Upper lobe of right lung (tissue), 1 donor: ENCODE measurements around the gene RTL5. TPM values are rescaled to one million over a fixed set of nuclear protein-coding genes. Genes with fewer than 3 reads are reported as not detected.

Experiments
- ATAC-seq: fragments of 200-7000 bp; cut with Tn5 transposase; one replicate; pipeline ENCODE4 v1.9.1; 2020; ENCODE audit warnings: mild to moderate bottlenecking, moderate library complexity
- DNase-seq: peaks from one replicate; pipeline ENCODE4 v3.0.0-alpha.2; 2020
- H3K27ac ChIP-seq: fragments of 200-600 bp; one replicate; pipeline ENCODE4 v1.8.0; 2022
- H3K27me3 ChIP-seq: fragments of 200-600 bp; one replicate; pipeline ENCODE4 v1.8.0; 2022; ENCODE audit warnings: mild to moderate bottlenecking
- H3K36me3 ChIP-seq: fragments of 200-600 bp; one replicate; pipeline ENCODE4 v1.8.0; 2022
- H3K4me1 ChIP-seq: fragments of 200-600 bp; one replicate; pipeline ENCODE4 v1.8.0; 2022
- H3K4me3 ChIP-seq: fragments of 200-600 bp; one replicate; pipeline ENCODE4 v1.8.0; 2022; ENCODE audit warnings: mild to moderate bottlenecking
- H3K9me3 ChIP-seq: fragments of 200-600 bp; one replicate; pipeline ENCODE4 v1.8.0; 2022
- CTCF ChIP-seq: fragments of 200-600 bp; IDR thresholded peaks from one replicate; pipeline ENCODE4 v1.8.0; 2022; ENCODE audit warnings: antibody characterized with exemption
- intact Hi-C: fragments of 100-400 bp; cut with DNase I; formaldehyde crosslinking; loops from one replicate; pipeline ENCODE4 v1.11.0; 2022
- total RNA-seq: library from RNA; stranded (reverse); fragmentation: NEBNext Ultra II Directional; extraction: Animal tissue kit (Norgen Biotek cat#: 25700); gene quantifications from one replicate; pipeline ENCODE4 v1.2.1, GENCODE V29; 2021
- donor health status: DM: no; HTN: yes; CAD: no; lungs with severe emphysema.

RTL5 gene
- total RNA-seq, 1 donor from 2014 or later, result 9.2 TPM

GRCh38 chrX:72132456-72132855 lies 741 bp upstream of the RTL5 start:
- H3K27ac ChIP-seq, result peak overlapping the region; percentile 30

GRCh38 chrX:72130762-72131250 lies 909 bp downstream of the RTL5 start:
- DNase-seq (no peak), ATAC-seq (no peak)
- Histone ChIP-seq H3K4me1 (peaks cover 7% of the 10 kb centered on the region), H3K9me3 (no peaks in the 10 kb centered on the region), H3K36me3 (no peaks in the 10 kb centered on the region), H3K4me3 (peak overlapping the region; percentile 56), H3K27ac (peak overlapping the region; percentile 30), H3K27me3 (no peaks in the 10 kb centered on the region)
- no peak for TF ChIP-seq CTCF
- intact Hi-C loops, result loop anchor here (10.0 kb wide), 1 partner anchor 126 kb away; no protein-coding TSS in a partner anchor

More at GRCh38 chrX:72132456-72132855, 741 bp upstream of the RTL5 start:
- intact Hi-C loops, result loop anchor here (10.0 kb wide), 1 partner anchor 128 kb away; no protein-coding TSS in a partner anchor
- H3K27me3 ChIP-seq, result no peaks in the 10 kb centered on the region
- H3K36me3 ChIP-seq, result no peaks in the 10 kb centered on the region
- ATAC-seq (no peak), DNase-seq (no peak)
- H3K9me3 ChIP-seq, result no peaks in the 10 kb centered on the region
- peak overlapping the region; percentile 56 for H3K4me3 ChIP-seq
- no peak for TF ChIP-seq CTCF
- no peaks in the 10 kb centered on the region for H3K4me1 ChIP-seq

DNA sequence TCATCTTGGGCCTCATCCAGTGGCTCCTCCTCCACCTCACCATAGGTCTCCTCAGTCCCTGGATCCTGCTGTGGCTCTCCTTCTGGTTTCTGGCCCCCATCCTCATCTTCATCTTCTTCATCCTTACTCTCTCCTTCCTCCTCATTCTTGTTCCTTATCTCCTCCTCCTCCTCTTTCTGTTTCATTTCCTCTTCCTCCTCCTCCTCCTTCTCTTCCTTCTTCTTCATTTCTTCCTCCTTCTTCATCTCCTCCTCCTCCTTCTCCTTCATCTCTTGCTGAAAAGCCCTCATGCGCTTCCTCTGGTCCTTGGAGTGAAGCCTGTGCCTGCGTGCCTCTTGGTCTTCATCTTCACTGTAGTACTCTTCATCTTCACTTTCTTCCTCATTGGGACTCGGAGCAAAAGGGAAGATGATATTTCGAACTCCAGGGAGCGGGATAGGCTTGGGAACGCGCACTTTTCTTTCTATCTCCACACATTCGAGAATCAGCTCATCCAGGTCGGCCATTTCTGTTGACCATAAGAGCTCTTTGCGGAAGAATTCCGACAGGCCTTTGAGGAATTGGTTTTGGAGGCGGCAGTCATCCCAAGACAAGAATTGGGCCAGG lies 1.5 kb downstream of the RTL5 start:
- no peaks in the 10 kb centered on the region for H3K27me3 ChIP-seq
- no peak overlapping the region for H3K27ac ChIP-seq
- no peak for TF ChIP-seq CTCF
- peaks cover 11% of the 10 kb centered on the region for H3K4me1 ChIP-seq
- H3K9me3 ChIP-seq, result no peaks in the 10 kb centered on the region
- H3K4me3 ChIP-seq, result no peak overlapping the region
- intact Hi-C loops, result loop anchor here (10.0 kb wide), 1 partner anchor 125 kb away; no protein-coding TSS in a partner anchor
- ATAC-seq, result no peak
- no peak for DNase-seq
- no peaks in the 10 kb centered on the region for H3K36me3 ChIP-seq

- Histone ChIP-seq H3K27ac (no peak overlapping the region), H3K27me3 (no peaks in the 10 kb centered on the region), H3K36me3 (no peaks in the 10 kb centered on the region), H3K9me3 (no peaks in the 10 kb centered on the region), H3K4me3 (no peak overlapping the region), H3K4me1 (peaks cover 11% of the 10 kb centered on the region)
- DNase-seq (no peak), ATAC-seq (no peak)
- no peak for TF ChIP-seq CTCF
- intact Hi-C loops, result loop anchor here (10.0 kb wide), 1 partner anchor 125 kb away; no protein-coding TSS in a partner anchor
Measured at GRCh38 chrX:72129661-72130060, 2.1 kb downstream of the RTL5 start.

DNA sequence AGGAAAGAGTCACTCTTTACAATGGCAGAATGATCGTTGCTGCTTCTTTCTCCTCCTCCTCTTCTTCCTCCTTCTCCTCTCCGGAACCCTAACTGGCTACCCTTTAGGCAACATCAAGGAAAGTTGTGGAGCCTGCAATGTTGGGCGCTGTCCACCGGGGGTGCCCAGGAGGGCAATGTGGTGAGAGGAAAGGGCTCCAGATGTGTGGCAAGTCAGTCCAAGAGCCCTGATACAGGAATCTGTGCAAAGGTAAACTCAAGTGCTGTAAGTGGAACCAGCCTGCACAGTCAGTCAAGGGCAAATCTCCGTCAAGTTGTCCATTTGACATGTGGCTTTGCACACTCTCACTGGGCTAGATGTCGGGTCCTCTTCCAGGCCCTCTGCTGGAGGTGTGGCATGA lies 2.8 kb downstream of the RTL5 start:
- H3K9me3 ChIP-seq, result no peaks in the 10 kb centered on the region
- H3K4me1 ChIP-seq, result peaks cover 19% of the 10 kb centered on the region
- no peaks in the 10 kb centered on the region for H3K36me3 ChIP-seq
- no peak overlapping the region for H3K4me3 ChIP-seq
- intact Hi-C loops, result no loop called here
- ATAC-seq (no peak), DNase-seq (no peak)
- no peak overlapping the region for H3K27ac ChIP-seq
- TF ChIP-seq CTCF, result peak; percentile 35
- H3K27me3 ChIP-seq, result no peaks in the 10 kb centered on the region
